IgD-negative memory B cell (primary cell): ENCODE measurements around the gene C16orf95. TPM values are rescaled to one million over a fixed set of nuclear protein-coding genes. Genes with fewer than 3 reads are reported as not detected.

Source experiments
- H3K27ac Mint-ChIP-seq, 3 donors: one replicate each; pipeline ENCODE4 v1.8.0; 2020 to 2022; ENCODE audit warnings: mild to moderate bottlenecking in 3 of 3, mixed read lengths in 3 of 3, moderate library complexity in 1 of 3
- H3K27me3 Mint-ChIP-seq: one replicate; pipeline ENCODE4 v1.8.0; 2021; ENCODE audit warnings: mixed read lengths
- H3K36me3 Mint-ChIP-seq: one replicate; pipeline ENCODE4 v1.8.0; 2020; ENCODE audit warnings: mild to moderate bottlenecking, mixed read lengths
- H3K4me1 Mint-ChIP-seq, 3 donors: one replicate each; pipeline ENCODE4 v1.8.0; 2020 to 2022; ENCODE audit warnings: mixed read lengths in 3 of 3, mild to moderate bottlenecking in 1 of 3
- H3K4me3 Mint-ChIP-seq, 4 donors: one replicate each; pipeline ENCODE4 v1.8.0; 2020 to 2022; ENCODE audit warnings: mild to moderate bottlenecking in 4 of 4, mixed read lengths in 4 of 4, moderate library complexity in 3 of 4
- H3K9me3 Mint-ChIP-seq, 3 donors: one replicate each; pipeline ENCODE4 v1.8.0; 2020 to 2021; ENCODE audit warnings: mixed read lengths in 3 of 3, mild to moderate bottlenecking in 1 of 3
- polyA plus RNA-seq: library from polyadenylated mRNA; unstranded; fragments of 300-500 nt; fragmentation: Illumina TruSeq; gene quantifications from one replicate; pipeline ENCODE4 v1.2.3, GENCODE V29; 2021

Gene C16orf95
- polyA plus RNA-seq, 1 donor from 2014 or later = 1.0 TPM

DNA sequence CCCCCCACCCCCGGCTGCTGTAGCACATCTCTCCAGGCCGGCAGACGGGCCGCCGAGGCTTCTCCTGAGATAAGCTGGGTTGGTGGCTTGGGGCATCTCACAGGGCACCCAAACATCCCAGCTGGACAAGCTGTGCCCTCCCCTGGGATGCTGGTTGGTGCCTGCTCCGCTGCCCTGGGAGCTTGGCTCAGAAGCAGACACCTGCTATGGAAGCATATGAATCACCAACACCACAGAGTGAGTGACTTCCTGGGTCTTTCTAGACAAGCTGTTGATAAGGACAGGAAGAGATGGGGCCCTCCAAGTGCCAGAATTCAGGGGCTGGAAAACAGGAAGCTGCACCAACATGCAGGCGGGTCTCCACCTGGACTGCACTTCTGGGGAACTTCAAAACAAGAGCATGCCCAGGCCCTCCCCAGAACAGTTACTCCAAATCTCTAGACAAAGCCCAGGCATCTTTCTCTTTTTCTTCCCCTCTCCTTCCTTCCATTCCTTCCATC lies 13.7 kb downstream of the C16orf95 start:
- H3K27me3 Mint-ChIP-seq = no peaks in the 10 kb centered on the region
- H3K9me3 Mint-ChIP-seq = peaks cover 0 to under 1% (median 0%) of the 10 kb centered on the region in 3 donors
- H3K27ac Mint-ChIP-seq = no peak overlapping the region
- H3K4me1 Mint-ChIP-seq = no peaks in the 10 kb centered on the region
- peaks cover 8% of the 10 kb centered on the region for H3K36me3 Mint-ChIP-seq
- no peak overlapping the region for H3K4me3 Mint-ChIP-seq

DNA sequence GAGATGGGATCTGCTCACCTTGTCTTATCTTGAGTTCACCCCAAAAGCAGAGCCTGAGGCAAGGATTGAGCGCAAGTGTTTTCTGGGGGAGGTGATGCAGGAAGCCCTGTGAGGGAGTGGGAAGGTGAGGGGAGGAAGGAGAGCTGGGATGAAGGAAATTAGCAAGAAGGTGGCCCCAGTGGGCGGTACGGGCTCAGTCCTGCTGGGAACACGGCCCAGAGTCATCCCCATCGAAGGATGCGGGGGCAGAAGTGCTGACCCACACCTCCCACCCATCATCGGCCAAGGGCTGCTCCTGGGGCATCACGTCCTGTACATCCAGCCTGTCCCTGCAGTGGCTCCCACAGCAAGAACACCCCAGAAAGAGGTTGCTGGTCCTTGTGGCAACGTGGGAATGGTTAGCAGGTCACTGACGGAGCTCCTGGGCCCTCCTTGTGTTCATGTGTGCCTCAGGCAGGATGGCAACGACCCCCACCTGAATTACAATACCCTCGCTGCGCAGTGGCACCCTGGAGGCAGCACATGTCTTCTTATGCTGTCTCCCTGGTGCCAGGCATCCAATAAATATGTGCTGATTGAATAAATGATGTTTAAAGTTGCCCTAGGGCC lies 18.2 kb downstream of the C16orf95 start:
- Mint-ChIP-seq H3K9me3 (no peaks in the 10 kb centered on the region), H3K27me3 (no peaks in the 10 kb centered on the region), H3K4me3 (no peak overlapping the region), H3K4me1 (peaks cover 0 to 3% (median 3%) of the 10 kb centered on the region in 3 donors), H3K27ac (no peak overlapping the region), H3K36me3 (peaks cover 8% of the 10 kb centered on the region)

DNA sequence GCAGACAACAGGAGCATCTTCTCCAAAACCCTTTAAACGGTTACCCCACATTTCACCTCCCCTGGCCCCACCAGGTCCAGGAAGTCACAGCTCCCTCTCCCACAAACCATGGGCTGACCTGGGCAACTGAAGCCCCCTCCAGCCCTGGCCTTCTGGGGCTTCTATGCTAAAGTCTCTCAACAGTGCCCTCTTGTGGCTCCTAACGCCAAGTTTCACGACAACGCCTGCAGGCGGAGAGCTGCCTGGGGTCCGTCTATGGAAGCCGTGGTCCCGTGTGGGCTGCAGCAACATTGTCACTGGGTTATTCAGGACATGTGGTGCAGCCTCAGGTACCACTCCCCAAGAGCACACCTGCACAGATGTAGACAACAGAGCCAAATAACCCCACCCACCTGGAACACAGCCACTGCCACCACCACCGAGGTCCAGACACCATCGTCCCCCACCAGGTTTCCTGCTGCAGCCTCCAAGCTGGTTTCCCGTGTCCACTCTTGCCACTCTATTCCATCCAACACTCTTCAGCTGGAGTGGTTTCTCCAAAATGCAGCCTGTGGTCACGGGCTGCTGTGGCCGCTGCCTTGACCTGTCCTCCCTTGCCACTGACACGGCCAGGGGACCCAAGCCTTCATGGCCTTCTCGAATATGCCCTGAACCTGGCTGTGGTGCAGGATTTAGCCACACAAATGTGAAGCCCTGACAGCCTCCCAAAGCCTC lies 19.1 kb downstream of the C16orf95 start:
- no peaks in the 10 kb centered on the region for H3K27me3 Mint-ChIP-seq
- H3K27ac Mint-ChIP-seq = no peak overlapping the region
- H3K4me3 Mint-ChIP-seq = no peak overlapping the region
- no peaks in the 10 kb centered on the region for H3K9me3 Mint-ChIP-seq
- H3K36me3 Mint-ChIP-seq = peaks cover 6% of the 10 kb centered on the region
- peaks cover 0 to 3% (median 3%) of the 10 kb centered on the region in 3 donors for H3K4me1 Mint-ChIP-seq

DNA sequence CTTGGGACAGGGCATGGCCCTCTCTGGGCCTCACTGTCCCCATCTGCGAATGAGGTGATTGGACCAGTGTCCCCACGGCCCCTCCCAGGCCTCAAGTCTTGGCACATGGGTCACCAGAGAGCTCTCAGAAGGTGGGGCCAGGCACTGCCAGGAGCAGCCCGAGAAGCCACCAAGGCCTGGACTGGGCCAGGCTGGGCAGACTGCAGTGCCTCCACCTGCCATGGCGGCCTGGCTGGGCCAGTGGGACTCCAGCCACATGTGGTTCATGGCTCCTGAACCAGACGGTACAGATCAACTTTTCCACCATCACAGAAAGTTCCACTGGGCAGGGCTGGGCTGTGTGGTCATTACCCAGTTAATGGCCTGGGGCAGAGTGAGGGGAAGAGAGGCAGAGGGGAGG lies 19.8 kb downstream of the C16orf95 start:
- Mint-ChIP-seq H3K27me3 (no peaks in the 10 kb centered on the region), H3K36me3 (peaks cover 5% of the 10 kb centered on the region), H3K4me1 (peaks cover 0 to 3% (median 3%) of the 10 kb centered on the region in 3 donors), H3K27ac (no peak overlapping the region), H3K9me3 (no peaks in the 10 kb centered on the region), H3K4me3 (no peak overlapping the region)

DNA sequence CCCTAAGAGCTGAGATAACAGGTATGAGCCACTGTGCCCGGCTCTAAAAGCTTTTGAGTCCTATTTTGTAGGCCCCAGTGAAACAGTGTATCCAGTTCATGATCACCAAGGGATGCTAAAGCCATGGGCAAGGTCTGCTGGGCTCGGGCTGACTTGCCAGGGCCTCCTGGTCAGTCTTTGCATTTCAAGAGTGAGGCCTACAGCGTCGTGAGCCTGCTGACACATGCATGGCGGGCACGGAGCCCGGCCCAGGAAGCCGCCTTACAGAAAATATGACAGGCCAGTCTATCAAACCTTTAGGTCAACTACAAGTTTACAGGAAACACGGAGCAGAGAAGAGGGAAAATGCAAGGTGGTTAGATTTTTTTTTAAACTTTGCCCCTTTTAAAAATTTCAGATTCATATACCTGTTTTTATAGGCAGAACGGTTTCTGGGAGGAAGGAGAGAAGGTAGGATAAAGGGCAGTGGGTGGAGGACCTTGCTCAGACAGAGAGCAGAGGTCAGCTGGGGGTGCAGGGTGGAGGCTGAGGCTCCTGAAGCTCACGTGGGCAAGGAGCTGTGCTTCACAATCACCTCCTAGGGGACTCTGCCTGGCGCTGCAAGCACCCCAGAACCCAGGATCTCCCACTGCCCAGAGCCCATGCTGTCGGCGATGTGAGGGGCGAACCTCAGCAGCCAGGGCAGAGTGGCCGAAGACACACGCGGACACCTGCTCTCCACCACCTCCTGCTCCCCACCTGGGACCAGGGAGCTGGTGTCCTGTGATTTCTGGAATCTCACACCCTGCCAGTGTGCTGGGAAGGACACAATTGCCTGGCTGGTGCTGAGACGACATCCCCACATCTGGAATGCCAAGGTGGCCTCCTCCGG lies 21.3 kb downstream of the C16orf95 start:
- Mint-ChIP-seq H3K9me3 (peaks cover 0 to 3% (median 2%) of the 10 kb centered on the region in 3 donors), H3K27ac (peak overlapping the region in 1 of 3 donors; percentile 43), H3K4me3 (no peak overlapping the region), H3K27me3 (no peaks in the 10 kb centered on the region), H3K36me3 (peaks cover 6% of the 10 kb centered on the region), H3K4me1 (peaks cover 0 to 3% (median 3%) of the 10 kb centered on the region in 3 donors)

DNA sequence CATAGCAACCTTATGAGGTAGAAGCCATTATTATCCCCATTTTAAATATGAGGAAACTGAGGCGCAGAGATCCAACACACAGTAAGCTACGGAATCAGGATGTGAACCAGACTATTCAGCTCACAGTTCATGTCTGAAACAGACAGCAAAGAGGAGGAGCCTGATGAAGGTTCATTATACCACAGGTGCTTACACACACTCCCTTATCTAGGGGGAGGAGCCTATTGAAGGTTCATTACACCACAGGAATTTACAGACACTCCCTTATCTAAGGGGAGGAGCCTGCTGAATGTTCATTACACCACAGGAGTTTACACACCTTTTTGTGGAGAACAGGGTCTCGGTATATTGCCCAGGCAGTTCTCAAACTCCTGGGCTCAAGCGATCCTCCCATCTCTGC lies 21.9 kb downstream of the C16orf95 start:
- no peak overlapping the region for H3K27ac Mint-ChIP-seq
- H3K4me1 Mint-ChIP-seq = peaks cover 0 to 3% (median 3%) of the 10 kb centered on the region in 3 donors
- no peaks in the 10 kb centered on the region for H3K27me3 Mint-ChIP-seq
- peaks cover 5% of the 10 kb centered on the region for H3K36me3 Mint-ChIP-seq
- no peak overlapping the region for H3K4me3 Mint-ChIP-seq
- peaks cover 0 to 3% (median 2%) of the 10 kb centered on the region in 3 donors for H3K9me3 Mint-ChIP-seq

DNA sequence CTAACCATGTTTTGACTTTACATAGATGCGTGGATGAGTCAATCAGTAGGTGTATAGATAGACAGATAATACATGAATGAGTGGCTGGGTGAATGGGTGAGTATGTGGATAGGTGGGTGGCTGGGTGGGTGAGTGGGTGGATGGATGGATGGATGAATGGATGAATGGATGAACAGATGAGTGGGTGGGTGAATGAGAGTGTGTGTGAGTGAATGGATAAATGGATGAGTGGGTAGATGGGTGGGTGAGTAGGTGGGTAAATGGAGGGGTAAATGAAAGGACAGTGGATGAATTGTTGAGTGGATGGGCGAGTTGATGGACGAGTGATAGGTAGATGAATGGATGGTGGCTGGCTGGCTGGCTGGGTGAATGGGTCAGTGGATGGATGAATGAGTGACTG lies 23.2 kb downstream of the C16orf95 start:
- H3K36me3 Mint-ChIP-seq = peaks cover 5% of the 10 kb centered on the region
- H3K27me3 Mint-ChIP-seq = no peaks in the 10 kb centered on the region
- no peak overlapping the region for H3K27ac Mint-ChIP-seq
- H3K4me1 Mint-ChIP-seq = peaks cover 0 to 3% (median 3%) of the 10 kb centered on the region in 3 donors
- no peak overlapping the region for H3K4me3 Mint-ChIP-seq
- H3K9me3 Mint-ChIP-seq = peaks cover 0 to 3% (median 2%) of the 10 kb centered on the region in 3 donors

DNA sequence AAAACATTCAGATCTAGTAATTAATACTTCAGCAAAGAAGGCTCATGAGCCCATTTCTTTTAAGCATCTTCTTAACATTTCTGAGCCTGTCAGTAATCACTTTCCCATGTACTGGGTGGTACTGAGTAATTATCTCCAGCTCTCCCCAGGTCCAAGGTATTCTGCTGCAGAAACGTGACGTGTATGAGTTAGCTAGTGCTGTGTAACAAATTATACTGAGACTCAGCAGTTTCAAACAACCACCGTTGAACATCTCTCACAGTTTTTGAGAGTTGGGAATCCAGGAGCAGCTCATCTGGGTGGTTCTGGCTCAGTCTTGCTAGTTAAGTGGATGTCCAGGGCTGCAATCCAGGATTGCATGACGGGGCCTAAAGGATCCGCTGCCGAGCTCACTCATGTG lies 25.2 kb downstream of the C16orf95 start:
- no peaks in the 10 kb centered on the region for H3K27me3 Mint-ChIP-seq
- H3K4me1 Mint-ChIP-seq = no peaks in the 10 kb centered on the region
- H3K36me3 Mint-ChIP-seq = peaks cover 5% of the 10 kb centered on the region
- H3K27ac Mint-ChIP-seq = no peak overlapping the region
- no peak overlapping the region for H3K4me3 Mint-ChIP-seq
- peaks cover 3 to 5% (median 4%) of the 10 kb centered on the region in 3 donors for H3K9me3 Mint-ChIP-seq

DNA sequence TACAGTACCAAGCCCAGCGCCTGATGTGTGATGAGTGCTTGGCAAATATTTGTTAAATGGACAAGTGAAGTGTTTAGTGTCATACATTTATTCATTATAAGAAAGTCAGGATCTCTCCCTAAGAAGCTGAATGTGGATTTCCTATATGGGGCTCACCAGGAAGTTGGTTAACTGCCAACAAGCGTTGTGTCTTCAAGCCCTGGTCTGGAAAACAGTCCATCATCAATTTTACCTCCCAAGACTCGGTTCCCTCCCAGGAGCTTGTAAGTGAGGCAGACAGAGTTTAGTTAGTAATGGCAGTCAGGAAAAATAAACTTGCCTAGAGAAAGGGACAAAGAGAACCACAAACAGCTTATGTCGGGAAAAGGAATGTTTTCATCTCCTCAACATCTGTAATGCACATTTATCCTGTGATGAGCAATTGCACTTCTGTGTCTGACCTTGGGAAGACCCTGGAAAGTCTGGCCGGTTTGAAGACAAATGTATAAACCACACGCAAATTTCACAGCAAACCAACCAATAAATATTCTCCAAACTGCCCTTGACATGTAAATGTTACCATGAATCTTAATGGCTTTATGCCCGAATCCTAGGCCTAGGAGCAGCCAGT lies 28.3 kb downstream of the C16orf95 start:
- no peaks in the 10 kb centered on the region for H3K4me1 Mint-ChIP-seq
- H3K27ac Mint-ChIP-seq = no peak overlapping the region
- peaks cover 5% of the 10 kb centered on the region for H3K36me3 Mint-ChIP-seq
- no peak overlapping the region for H3K4me3 Mint-ChIP-seq
- H3K9me3 Mint-ChIP-seq = peaks cover 3 to 10% (median 4%) of the 10 kb centered on the region in 3 donors
- no peaks in the 10 kb centered on the region for H3K27me3 Mint-ChIP-seq

DNA sequence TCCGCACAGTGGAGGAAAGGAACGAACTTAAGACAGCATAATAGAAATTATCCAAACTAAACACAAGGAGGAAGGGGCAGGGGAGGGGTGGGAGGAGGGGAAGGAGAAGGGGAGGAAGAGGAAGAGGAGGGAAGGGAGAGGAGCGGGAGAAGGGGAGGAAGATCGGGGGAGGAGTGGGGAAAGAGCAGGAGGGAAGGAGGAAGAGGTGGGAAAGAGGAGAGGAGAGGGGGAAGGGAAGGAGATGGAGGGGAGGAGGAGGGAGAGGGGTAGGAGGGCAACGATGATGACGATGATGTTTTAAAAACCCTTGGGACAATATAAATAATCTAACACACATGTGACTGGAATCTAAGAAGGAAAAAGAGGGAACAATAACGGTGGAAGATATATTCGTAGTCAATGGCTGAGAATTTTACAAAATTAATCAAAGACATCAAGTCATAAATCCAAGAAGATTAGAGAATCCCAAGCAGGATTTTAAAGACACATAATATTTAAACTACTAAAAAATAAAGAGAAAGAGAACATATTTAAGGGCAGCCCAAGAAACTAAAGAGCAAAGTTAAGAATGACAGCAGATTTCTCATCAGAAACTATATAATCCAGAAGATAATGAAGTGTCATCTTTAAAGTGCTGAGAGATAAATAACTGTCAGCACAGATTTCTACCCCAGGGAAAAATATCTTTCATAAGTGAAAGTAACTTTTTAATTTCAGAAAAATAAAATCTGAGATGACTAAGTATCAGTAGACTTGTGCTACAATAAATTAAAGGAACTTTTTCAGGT lies 30.2 kb downstream of the C16orf95 start:
- no peaks in the 10 kb centered on the region for H3K4me1 Mint-ChIP-seq
- H3K27ac Mint-ChIP-seq = no peak overlapping the region

DNA sequence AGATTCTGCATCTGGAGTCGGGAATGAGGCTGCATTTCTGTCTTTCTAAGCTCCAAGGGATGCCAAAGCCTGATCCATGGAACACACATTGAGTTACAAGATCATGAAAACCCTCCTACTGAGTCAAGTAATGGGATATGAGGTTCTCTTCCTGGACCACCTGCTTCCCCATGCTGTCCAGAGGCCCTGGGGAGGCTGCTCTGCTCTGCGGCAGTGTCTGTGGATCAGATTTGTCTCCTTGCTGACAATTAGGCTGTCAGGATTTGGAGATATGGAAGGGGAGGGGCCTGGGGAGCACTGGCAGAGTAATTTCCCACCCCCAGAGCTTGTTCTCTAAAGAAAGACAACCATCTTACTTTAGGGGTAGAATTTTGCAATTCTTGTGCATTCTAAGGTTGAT lies 33.0 kb downstream of the C16orf95 start:
- Mint-ChIP-seq H3K36me3 (peaks cover 1% of the 10 kb centered on the region), H3K9me3 (peaks cover 0 to 10% (median 2%) of the 10 kb centered on the region in 3 donors), H3K27ac (no peak overlapping the region), H3K27me3 (no peaks in the 10 kb centered on the region), H3K4me3 (no peak overlapping the region), H3K4me1 (no peaks in the 10 kb centered on the region)

More for the DNA sequence above, 30.2 kb downstream of the C16orf95 start:
- H3K36me3 Mint-ChIP-seq = peaks cover 5% of the 10 kb centered on the region
- peaks cover 2 to 10% (median 3%) of the 10 kb centered on the region in 3 donors for H3K9me3 Mint-ChIP-seq
- no peak overlapping the region for H3K4me3 Mint-ChIP-seq
- no peaks in the 10 kb centered on the region for H3K27me3 Mint-ChIP-seq

DNA sequence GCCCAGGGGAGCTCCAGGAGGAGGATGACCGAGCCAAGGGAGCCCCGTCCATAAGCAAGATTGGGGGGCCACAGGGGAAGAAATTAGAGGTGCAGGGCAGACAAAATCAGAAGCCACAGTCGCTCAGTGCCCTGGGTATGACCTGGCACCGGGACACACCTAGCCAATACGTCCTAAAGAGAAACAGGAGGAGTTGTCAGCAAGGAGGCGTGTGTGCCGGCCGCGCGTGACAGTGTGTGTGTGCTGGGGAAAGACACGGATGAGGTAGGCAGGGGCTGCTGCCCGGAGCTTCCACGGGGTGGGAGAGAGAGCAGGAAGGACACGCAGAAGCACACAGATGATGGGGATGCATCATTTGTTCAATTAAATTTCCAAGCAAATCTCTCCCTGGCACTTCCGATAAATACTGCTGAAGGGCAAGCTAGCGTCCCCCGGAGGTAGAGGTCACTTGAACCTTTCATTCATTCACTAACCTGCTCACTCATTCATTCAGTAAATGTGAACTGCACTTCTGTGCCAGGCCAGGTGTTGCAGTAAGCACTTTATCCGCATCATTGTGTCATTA lies 38.0 kb downstream of the C16orf95 start:
- Mint-ChIP-seq H3K27me3 (peaks cover 2% of the 10 kb centered on the region), H3K27ac (no peak overlapping the region), H3K4me3 (no peak overlapping the region), H3K36me3 (peaks cover 3% of the 10 kb centered on the region), H3K4me1 (peaks cover 0 to 7% (median 2%) of the 10 kb centered on the region in 3 donors), H3K9me3 (no peaks in the 10 kb centered on the region)

DNA sequence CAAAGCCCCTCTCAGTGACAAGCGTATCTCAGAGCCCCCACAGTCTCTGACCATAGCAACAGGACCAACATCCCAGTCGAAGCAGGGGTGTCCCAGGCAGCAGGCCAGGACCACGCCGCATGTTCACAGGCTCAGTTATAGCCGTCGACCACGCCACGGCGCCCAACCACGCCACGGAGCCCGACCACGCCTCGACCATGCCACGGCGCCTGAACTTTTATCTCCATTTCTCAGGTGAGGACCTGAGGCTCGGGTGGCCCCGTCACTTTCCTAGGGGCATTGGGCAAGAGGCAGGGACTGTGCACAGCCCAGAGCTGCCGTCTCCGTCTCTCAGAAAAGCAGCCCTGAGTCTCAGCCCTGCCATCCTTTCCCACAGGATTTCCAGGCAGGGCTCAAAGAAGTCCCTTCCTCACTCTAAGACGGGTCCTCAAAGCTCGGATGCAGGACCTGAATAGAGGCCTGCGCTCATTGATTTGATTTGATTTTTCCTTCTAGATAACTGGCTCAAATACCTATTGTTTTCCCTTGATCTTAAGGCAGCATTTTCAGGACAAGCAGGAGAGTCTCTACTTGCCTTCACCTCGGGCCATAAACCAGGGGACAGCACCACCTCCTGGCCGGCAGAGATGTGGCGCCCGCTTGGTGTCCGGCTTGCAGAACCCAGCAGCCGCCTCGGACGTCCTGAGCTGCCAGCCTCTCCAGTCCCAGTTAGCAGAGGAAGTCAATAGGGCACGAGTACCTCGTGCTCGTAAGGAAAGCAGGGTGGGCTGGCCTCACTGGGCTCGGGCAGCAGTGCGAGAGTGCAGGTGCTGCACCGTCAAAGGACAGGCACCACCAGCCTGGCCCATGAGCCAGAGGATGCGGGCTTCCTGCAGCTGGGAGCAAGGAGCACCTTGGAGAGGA lies 38.8 kb downstream of the C16orf95 start:
- H3K27me3 Mint-ChIP-seq = peaks cover 2% of the 10 kb centered on the region
- H3K27ac Mint-ChIP-seq = no peak overlapping the region
- peaks cover 3% of the 10 kb centered on the region for H3K36me3 Mint-ChIP-seq
- H3K4me3 Mint-ChIP-seq = no peak overlapping the region
- peaks cover 0 to 7% (median 2%) of the 10 kb centered on the region in 3 donors for H3K4me1 Mint-ChIP-seq
- H3K9me3 Mint-ChIP-seq = no peaks in the 10 kb centered on the region
